ENCODE results near the gene NOX4. TPM values are rescaled to one million over a fixed set of nuclear protein-coding genes. Genes with fewer than 3 reads are reported as not detected.

The NOX4 gene
- polyA plus RNA-seq (ENCODE audit: insufficient read length in 10 of 10) = 1 to 10 TPM; 1.7 to 7.2 (median 3.1) TPM
- long read RNA-seq, donor 1, partial matches to known transcripts = 0 of 1 reads
- long read RNA-seq, donor 1, other reads (novel, unspliced or antisense) = 0 of 1 reads
- long read RNA-seq, donor 2 = 0 reads
- long read RNA-seq, donor 3 = 0 reads
- long read RNA-seq, donor 4 = 0 reads
- long read RNA-seq, donor 5, partial matches to known transcripts = 0 of 1 reads
- long read RNA-seq, donor 5, other reads (novel, unspliced or antisense) = 0 of 1 reads
- long read RNA-seq, donor 6 = 0 reads
- long read RNA-seq, donor 7, partial matches to known transcripts = 0 of 1 reads
- long read RNA-seq, donor 7, other reads (novel, unspliced or antisense) = 0 of 1 reads
- long read RNA-seq, donor 8 = 0 reads
- long read RNA-seq, donor 9 = 0 reads

DNA sequence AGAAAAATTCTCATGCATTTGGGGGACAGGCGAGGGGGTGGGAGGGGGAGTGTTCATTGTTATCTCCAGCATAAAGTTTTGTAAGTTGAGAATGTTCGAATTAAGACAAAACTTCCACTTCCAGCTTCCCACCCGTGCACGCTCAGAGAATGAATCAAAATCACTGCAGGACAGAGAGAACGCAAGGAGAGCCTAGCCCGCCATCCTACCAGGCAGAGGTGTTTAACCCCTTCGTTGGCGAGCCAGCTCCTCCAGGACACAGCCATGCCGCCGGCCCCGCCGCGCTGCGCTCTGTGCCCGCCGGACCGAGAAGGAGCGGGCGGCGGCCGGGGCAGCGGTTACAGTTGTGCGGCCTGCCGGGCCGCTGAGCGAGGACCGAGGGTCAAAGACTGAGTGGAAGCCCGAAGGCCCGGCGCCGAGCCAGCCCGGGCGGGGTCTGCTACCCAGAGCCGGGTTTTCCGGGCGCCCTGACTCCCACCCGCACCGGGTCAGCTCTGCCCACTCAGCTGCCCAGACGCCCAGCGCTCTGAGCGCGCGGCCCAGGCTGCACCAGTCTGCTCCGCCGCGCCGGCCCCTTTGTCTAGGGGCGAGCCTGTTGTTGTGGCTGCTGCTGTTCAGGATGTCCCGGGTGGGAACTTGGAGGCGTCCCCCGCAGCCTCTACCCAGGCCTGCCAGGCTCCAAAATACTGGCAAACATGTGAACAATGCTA lies at the start of gene NOX4:
NOX4 (minus strand) TSS at position 395 of the 710 bp plus-strand sequence; CDS start at position 266, 129 bp downstream.
- DNase-seq = peak; percentile 51 to 90 (median 68)

DNA sequence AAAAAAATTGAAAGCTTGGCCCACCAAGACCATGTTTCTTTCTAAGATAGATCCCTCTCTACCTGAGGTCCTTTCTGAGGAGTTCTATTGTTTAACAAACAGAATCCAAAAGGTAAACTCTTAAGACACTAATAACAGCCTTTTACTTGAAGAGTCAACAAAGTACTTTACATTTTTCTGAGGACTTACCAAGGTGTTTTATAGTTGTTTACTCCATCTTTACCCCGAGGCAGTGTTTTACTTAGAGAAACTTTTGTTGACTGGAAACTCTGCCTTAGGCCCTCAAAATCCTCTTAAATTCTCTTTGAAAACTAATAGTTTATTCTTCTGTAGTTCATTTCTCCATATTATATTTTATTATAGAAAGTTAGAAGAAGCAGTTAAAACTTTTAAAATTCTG lies 49.7 kb upstream of the NOX4 start:
- DNase-seq = no peak

DNA sequence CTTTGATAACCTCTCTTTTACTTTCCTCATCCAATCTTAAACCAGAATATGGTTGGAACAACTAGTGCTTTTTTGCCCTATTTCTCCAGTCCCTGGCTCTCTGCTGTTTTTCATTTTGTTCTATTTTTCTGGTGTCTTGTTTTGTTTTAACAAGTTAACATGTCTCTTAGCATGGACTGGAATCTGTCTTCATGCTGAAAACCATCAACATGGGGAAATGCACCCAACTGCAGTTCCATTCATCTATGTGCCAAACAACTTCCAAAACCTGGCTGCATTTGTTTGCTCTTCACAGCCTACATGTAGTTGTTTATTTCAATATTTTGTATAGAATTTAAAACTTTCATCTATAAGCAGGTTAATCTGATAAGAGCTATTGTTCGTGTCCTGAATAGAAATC lies 46.8 kb upstream of the NOX4 start:
- no peak for DNase-seq

DNA sequence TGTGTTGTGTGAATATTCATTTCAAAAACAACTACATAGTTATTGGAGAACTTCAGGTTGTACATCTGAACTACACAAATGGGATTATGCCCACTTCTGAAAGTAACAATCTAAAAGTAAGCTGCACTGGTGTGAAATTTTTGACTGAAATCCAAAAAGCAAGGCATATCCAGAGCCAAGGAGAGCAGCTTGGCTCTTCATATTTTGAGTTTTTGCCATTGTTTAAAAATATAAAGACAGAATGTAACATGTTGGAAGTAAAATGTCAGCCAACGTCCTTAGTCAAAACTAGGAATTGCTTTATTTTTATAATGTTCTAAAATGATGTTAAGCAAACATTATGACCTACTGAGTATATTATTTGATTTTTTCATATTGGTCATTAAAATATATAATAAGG lies 45.8 kb upstream of the NOX4 start:
- DNase-seq = peak in 1 of 3 donors; percentile 16

DNA sequence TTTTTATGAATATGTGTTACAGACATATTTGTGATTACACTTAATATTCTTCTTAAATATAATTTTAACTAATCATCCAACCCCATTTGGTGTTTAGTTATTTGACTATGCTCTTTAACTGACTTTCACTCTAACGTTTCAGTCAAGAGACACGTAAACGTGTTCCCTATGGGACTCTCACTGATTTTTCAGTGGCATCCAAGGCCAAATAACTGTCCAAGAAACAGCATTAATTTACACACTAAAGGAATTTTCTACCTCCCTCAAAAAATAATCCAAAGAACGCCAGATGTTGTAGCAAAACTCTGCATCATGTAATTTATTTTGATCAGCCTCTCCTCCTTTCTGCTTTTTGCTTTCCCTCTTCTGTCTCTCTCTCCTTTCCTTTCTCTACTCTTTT lies 44.0 kb upstream of the NOX4 start:
- DNase-seq = peak in 1 of 3 donors; percentile 60

DNA sequence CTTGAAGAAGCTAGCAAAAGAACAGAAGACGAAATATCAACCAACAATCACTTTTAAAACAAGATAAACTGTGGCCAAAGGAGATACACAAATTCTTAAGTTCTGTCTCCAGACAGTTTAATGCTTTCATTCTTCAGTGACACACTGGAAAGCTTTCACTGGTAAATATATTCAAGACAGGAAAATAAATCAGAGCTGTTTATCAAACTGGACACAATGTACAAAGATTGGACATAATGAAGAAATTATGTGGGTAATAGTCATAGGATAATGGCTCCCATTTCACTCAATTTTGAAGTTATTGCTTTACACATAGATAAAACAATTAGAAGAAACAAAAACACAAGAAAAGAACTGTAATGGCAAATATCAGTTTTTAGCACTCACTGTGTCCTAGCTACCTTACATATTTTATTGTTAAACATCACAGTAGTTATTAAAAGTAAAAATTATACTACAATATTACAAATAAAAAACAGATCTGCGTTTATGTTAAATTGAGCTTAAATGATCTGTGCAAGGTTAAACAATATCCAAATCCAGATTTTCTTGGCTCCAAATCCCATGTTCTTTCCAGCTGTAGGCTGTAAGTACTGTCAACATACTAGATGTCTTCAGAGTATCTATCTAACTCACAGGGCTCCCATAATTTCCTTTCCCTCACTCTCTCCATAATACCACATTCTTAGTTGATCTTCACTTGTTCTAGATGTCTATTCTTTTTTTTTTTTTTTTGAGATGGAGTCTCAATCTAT lies 38.6 kb upstream of the NOX4 start:
- DNase-seq = peak in 2 of 3 donors; percentile 35 to 64

GRCh38 chr11:89521792-89522191 lies 30.6 kb upstream of the NOX4 start:
- DNase-seq = no peak

GRCh38 chr11:89521294-89521693 lies 30.1 kb upstream of the NOX4 start:
- DNase-seq = no peak

DNA sequence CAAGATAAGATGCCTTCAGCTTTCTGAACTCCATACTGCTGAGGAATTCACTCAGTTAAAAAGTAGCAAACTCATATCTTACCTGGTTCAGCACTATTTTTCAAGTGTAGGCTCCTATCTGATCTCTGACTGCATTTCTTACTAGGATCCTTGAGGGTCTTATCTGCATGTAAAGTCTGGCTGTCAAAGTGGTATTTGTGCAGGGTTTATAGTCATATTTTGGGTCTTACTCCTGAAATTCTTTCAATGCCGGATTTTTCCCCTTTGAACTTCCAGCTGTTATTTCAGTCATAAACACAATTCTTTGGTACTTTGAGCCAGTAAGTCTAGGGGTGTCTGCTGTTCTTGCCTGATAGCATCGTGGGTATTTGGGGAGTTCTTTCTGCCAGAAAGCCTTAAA lies 25.3 kb upstream of the NOX4 start:
- DNase-seq = no peak

DNA sequence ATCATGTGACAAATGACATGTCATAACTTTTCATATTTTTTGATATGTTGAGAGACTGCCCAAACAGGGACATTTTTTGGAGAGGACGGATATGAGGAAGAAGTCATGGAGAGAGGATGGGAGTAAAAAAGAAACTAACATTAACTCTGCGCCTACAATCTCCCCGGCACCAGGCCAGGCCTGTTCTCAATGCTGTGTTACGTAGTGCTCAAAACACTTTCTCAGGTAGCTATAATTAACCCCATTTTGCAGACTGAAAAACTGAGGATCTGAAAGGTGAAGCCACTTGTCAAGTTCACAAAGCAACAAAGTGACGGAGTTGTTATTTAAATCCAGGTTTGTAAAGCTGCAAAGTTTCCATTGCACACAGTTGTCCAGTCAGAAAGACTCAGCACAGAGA lies 17.4 kb upstream of the NOX4 start:
- DNase-seq = no peak

DNA sequence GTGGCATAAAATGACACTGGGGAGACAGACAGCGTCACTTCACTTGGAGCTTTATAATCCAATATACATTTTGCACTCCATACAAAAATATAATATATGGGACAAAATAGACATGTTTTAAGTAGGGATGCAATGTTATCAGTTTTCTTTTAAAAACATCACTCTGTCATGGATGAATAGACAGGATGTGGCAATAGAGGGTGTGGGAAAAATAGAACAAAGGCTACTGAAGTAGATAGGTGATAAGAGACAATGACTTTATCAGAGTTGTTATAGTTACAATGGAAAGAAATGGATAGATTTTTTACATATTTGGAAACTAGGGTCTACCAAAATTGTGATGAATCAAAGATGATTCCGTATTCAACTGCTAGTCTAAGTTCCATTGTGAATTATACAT lies 13.1 kb upstream of the NOX4 start:
- no peak for DNase-seq

DNA sequence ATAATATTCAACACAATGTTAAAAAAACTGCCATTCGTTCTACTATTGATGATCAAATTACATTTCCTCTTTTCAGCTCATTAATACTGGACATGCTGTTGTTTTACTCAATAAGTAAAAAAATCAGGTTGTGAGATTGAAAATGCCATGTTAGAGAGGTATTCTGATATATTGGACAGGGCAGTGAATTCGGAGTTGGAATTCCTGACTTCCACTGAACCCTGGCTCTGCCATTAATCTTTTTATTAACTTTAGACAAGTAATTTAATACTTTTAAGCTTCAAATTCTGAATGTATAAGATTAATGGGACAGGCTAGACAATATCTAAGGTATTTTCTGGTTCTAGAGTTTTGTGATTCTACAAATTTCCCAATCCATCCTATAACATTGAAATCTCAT lies 12.2 kb upstream of the NOX4 start:
- DNase-seq = no peak

DNA sequence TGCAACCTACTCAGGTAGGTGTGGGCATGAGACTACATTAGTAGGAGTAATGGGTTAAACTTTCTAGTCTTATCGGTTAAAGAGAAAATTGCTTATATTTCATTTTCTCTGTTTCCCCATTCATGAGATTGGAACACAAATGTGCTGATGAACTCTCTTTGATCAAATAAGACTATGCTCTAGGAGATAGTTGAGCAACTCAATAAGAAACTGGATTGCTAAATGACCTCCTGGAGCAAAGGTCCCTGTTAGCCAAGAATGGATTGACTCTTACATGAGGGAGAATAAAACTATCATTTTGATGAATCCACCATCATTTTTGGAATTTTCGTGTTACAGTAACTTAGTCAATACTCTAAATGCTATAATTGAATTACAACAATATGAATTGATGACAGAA lies 11.1 kb upstream of the NOX4 start:
- no peak for DNase-seq

- DNase-seq = no peak
Observed at GRCh38 chr11:89500336-89500735, 9.2 kb upstream of the NOX4 start.

DNA sequence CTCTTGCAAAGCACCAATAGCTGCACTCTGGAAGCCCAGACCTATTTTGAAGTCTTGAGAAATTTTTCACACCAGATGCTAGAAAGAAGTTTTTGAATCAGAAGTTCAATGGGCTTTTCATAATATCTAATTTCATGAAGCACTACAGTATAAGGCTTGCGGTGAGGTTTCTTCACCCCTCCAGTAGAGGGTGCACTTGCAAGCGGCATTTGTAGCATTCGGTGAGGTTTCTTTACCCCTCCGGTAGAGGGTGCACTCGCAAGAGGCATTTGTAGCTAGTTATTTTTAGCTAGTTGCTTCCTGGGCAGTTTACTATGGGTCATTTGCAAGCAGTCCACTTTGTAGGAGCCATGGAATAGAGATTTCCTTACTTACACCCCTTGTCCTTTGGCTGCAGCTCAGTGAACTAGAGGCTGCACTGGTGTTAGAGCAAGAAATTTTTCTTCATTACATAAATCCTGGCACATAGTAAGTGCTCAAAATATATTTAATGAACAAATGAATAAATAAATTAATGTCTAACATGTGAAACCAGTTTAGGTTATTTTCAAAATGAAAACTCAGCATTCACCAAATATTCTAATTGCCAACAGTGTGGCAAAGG lies 7.8 kb upstream of the NOX4 start:
- DNase-seq = no peak

- DNase-seq = peak in 1 of 3 donors; percentile 85
Observed at GRCh38 chr11:89495951-89496350, 4.8 kb upstream of the NOX4 start.

- peak in 2 of 3 donors; percentile 9 to 16 for DNase-seq
Observed at GRCh38 chr11:89493431-89493830, 2.3 kb upstream of the NOX4 start.

DNA sequence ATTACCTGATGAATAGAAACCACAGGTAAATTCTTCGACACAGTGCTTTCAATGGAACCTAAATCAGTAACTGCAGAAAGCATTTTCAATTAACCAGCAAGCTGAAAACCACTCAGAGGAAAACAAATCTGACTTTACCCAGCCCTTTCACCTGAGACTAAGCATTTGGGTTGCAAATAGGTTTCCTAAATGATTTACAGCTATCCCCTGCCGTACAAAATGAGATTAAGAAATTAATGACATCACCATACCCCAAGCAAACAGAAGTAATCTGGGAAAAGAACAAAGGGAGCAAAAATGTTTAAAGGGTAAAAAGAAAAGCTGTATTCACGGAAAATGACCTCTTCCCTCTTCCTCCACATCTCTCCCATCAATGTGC lies 584 bp downstream of the NOX4 start:
- DNase-seq = no peak

GRCh38 chr11:89489930-89490329 lies 1.2 kb downstream of the NOX4 start:
- DNase-seq = peak in 1 of 3 donors; percentile 19

DNA sequence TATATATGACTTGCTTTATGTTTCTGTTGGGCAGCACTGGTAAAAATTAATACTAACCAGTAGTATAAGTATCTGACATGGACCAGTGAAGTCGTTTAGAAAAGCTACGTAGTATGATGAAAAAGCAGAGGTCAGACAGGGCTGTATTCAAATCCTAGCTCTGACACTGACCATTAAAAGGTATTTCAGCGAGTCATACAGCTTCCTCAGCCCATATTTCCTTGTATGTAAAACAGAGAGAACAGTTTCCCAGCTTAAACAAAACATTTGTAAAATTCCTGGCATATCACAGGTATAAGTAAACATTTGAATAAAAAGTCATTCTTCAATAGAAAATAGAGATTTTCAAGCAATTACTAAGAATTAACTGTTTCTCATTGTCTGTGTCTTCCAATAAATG lies 4.2 kb downstream of the NOX4 start:
- no peak for DNase-seq

DNA sequence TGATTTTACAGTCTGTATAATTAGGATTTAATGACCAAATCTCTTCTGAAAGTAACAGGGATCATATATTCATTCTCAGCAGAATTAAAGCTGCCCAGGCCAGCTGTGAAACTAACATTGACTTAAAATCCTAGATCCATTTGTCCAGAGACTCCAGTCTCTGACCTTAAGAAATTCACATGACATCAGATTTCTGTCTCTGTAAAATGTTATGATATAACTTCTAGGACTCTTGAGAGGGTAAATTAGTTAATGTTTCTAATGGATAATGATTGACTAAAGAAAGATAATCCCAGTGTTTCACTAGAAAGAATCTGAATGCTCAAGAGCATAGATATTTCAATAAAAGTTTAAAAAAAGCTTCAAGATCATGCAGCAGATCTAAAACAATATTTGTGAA lies 6.3 kb downstream of the NOX4 start:
- DNase-seq = no peak

GRCh38 chr11:89477175-89477574 lies 14.0 kb downstream of the NOX4 start:
- no peak for DNase-seq
